Testis (tissue), 3 donors: Measurements from ENCODE around the gene LAMA3. TPM values are rescaled to one million over a fixed set of nuclear protein-coding genes. Genes with fewer than 3 reads are reported as not detected.
A peak's percentile ranks its signal among the peaks of the same experiment; 100 is the strongest.

Source experiments
- DNase-seq: peaks from one replicate; pipeline ENCODE4 v3.0.0-alpha.2; 2019
- H3K27ac ChIP-seq, 2 donors: fragments of 200-600 bp; sonication (generic); one replicate each; pipeline ENCODE4 v1.5.1; 2019
- H3K27me3 ChIP-seq: fragments of 200-600 bp; sonication (generic); one replicate; pipeline ENCODE4 v1.5.1; 2019
- H3K36me3 ChIP-seq: fragments of 200-600 bp; sonication (generic); one replicate; pipeline ENCODE4 v1.5.1; 2017; ENCODE audit warnings: low read depth; ENCODE audit errors: missing control alignments
- H3K4me1 ChIP-seq: fragments of 200-600 bp; sonication (generic); one replicate; pipeline ENCODE4 v1.5.1; 2019
- H3K4me3 ChIP-seq, 2 donors: fragments of 200-600 bp; sonication (generic); one replicate each; pipeline ENCODE4 v1.5.1; 2017 to 2019
- H3K9me3 ChIP-seq: fragments of 200-600 bp; sonication (generic); one replicate; pipeline ENCODE4 v1.5.1; 2017
- POLR2A ChIP-seq: fragments of 450-650 bp; IDR thresholded peaks from one replicate; pipeline ENCODE4 v1.6.1; 2017; ENCODE audit warnings: antibody characterized with exemption, mild to moderate bottlenecking, moderate library complexity
- WGBS, 2 donors: methylation state at CpG; one replicate each; pipeline ENCODE4 v1.1.5; 2018; 5-methylcytosine and 5-hydroxymethylcytosine counted together
- intact Hi-C: fragments of 100-400 bp; cut with DNase I; formaldehyde crosslinking; loops from one replicate; pipeline ENCODE4 v1.15.1; 2023; ENCODE audit warnings: low total_unique reads
- polyA plus RNA-seq: library from polyadenylated mRNA; stranded (reverse); fragments of 350-450 nt; fragmentation: Illumina TruSeq; extraction: RNeasy Lipid Tissue Mini Kit (QIAGEN cat#74804); gene quantifications from one replicate; pipeline ENCODE4 v1.2.3, GENCODE V29; 2014; ENCODE audit warnings: low read depth, low replicate concordance; ENCODE audit not compliant: insufficient read depth
- total RNA-seq, 2 donors: library from RNA; depleted of rRNA; stranded (reverse); fragments of >200 nt; gene quantifications; one replicate each; pipeline ENCODE4 v1.2.3, GENCODE V29; 2016
- TF ChIP-seq, protein P1 (sequence below), 3 experiments: fragments of 450-650 bp in 2 of 3; fragments of 200-600 bp in 1 of 3; sonication (generic) in 1 of 3; IDR thresholded peaks; one replicate each; pipeline ENCODE4 v1.5.1; 2016 to 2019; ENCODE audit warnings: antibody characterized with exemption in 3 of 3, mild to moderate bottlenecking in 2 of 3, moderate library complexity in 1 of 3

Gene LAMA3
- total and polyA plus RNA-seq, 3 donors from 2014 or later: 11.9 to 22.1 (median 14.1) TPM

DNA sequence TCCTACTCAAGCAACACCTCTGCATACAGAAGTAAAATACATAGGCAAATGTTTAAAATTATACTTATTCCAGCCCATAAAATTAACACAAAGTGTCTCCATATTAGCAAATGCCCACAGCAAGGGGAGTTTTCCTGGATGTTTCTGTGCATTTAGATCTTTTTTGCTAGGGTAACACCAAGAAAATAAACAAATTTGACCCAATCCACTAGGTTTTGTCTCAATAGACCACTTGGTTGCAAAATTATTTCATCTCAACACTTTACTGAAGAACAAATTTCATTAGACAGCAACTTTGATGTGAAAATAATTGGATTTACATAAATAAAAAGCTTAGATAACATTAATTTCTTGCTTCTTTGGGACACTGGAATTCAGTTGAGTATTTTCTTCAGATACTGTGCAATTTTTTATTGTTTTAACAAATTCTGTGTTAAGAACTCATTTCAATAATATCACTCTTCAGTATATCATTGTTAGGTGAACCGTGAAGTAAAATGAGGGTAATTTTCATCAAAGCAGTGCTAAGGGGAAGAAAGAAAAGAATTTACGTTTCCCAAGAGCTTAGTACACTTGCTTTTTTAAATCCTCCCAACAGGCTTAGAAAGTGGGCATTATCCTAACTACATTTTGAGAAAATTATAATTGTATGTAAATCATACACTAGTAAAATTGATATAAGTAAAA, 191.8 kb downstream of the LAMA3 start:
- Histone ChIP-seq H3K36me3 (no peaks in the 10 kb centered on the region), H3K4me3 (no peak overlapping the region), H3K4me1 (peaks cover 37% of the 10 kb centered on the region), H3K27me3 (no peaks in the 10 kb centered on the region), H3K9me3 (no peaks in the 10 kb centered on the region), H3K27ac (no peak overlapping the region)
- intact Hi-C loops: loop anchor here (10.0 kb wide), 1 partner anchor 46 kb away; no protein-coding TSS in a partner anchor
- 74 to 80% methylated on average over 2 of the region's 2 CpGs for WGBS, 2 donors
- no peak for DNase-seq
- TF ChIP-seq, protein P1, sequence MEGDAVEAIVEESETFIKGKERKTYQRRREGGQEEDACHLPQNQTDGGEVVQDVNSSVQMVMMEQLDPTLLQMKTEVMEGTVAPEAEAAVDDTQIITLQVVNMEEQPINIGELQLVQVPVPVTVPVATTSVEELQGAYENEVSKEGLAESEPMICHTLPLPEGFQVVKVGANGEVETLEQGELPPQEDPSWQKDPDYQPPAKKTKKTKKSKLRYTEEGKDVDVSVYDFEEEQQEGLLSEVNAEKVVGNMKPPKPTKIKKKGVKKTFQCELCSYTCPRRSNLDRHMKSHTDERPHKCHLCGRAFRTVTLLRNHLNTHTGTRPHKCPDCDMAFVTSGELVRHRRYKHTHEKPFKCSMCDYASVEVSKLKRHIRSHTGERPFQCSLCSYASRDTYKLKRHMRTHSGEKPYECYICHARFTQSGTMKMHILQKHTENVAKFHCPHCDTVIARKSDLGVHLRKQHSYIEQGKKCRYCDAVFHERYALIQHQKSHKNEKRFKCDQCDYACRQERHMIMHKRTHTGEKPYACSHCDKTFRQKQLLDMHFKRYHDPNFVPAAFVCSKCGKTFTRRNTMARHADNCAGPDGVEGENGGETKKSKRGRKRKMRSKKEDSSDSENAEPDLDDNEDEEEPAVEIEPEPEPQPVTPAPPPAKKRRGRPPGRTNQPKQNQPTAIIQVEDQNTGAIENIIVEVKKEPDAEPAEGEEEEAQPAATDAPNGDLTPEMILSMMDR (IDR thresholded peaks at IDR 0.05): no peak
- TF ChIP-seq POLR2A: no peak

GRCh38 chr18:23881778-23882177, 192.5 kb downstream of the LAMA3 start:
- intact Hi-C loops: loop anchor here (10.0 kb wide), 1 partner anchor 47 kb away; no protein-coding TSS in a partner anchor
- Histone ChIP-seq H3K27me3 (no peaks in the 10 kb centered on the region), H3K9me3 (no peaks in the 10 kb centered on the region), H3K27ac (peak overlapping the region in 1 of 2 donors; percentile 93), H3K36me3 (no peaks in the 10 kb centered on the region), H3K4me1 (peaks cover 37% of the 10 kb centered on the region), H3K4me3 (no peak overlapping the region)
- peak; percentile 46 for DNase-seq
- TF ChIP-seq, protein P1 (IDR thresholded peaks at IDR 0.05): no peak
- TF ChIP-seq POLR2A: no peak
- WGBS, 2 donors: 69 to 95% methylated on average over 8 of the region's 8 CpGs

DNA sequence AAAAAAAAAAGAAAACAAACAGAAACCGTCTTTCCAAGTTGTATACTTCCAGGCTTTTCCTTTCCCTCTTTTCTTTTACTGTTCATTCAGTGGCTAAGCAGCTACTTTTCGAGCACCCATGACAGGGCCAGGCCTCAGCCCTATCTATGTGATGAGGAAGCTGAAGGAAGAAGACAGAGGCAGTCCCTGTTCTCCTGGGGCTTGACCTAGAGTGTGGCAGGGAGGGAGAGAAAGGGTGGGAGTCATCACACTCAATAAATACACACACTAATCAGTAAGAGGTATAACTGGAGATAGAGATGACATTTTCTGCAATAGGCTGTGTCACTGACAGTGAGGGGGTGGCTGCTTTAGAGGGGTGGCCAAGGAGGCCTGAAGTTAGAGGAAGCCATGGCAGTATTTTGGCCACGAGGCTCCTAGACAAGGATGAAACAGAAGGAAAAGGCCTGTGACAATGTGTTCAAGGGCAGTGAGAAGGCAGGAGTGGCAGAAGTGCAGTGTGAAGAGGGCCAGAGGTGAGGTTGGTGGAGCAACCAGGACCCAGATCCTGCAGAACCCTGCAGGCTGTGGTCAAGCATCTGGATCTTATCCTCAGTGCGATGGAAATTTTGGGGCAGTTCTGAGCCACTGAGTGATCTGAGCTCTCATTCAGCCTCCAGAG, 193.5 kb downstream of the LAMA3 start:
- intact Hi-C loops: loop anchor here (10.0 kb wide), 1 partner anchor 48 kb away; no protein-coding TSS in a partner anchor
- H3K27me3 ChIP-seq: no peaks in the 10 kb centered on the region
- TF ChIP-seq, protein P1 (IDR thresholded peaks at IDR 0.05): no peak
- TF ChIP-seq POLR2A: no peak
- H3K4me1 ChIP-seq: peaks cover 44% of the 10 kb centered on the region
- H3K4me3 ChIP-seq: no peak overlapping the region
- WGBS, 2 donors: 72 to 76% methylated on average over 4 of the region's 4 CpGs
- peak overlapping the region; percentile 85 to 93 for H3K27ac ChIP-seq
- no peaks in the 10 kb centered on the region for H3K9me3 ChIP-seq
- DNase-seq: no peak
- H3K36me3 ChIP-seq: no peaks in the 10 kb centered on the region

DNA sequence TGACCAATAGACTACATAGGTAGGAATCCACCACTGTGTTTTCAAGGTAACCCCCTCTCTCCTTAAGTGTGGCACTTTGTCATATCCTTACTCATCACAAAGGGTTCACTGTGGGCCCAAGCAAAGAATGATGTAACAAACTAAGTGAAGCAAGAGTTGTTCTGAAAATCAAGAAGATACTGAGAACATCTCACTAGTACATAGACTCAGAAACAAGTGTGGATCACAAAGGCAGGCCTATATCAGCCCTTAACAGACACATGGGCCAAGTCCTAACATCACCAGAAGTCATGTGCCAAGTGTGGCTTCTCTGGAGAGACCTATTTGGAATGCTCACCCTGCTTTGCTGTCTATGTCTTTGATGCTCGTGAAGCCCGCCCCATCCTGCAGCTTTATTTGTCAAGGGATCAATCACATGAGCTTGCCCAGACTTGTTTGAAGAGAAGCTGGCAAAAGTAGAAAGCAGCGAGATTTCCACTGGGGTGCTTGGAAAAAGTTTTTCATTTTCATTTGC, 194.1 kb downstream of the LAMA3 start:
- Histone ChIP-seq H3K4me3 (no peak overlapping the region), H3K27me3 (no peaks in the 10 kb centered on the region), H3K4me1 (peaks cover 44% of the 10 kb centered on the region), H3K36me3 (no peaks in the 10 kb centered on the region), H3K9me3 (no peaks in the 10 kb centered on the region), H3K27ac (peak overlapping the region; percentile 85 to 93)
- 71 to 72% methylated on average over 3 of the region's 3 CpGs for WGBS, 2 donors
- no peak for TF ChIP-seq POLR2A
- TF ChIP-seq, protein P1 (IDR thresholded peaks at IDR 0.05): no peak
- intact Hi-C loops: loop anchor here (10.0 kb wide), 1 partner anchor 49 kb away; no protein-coding TSS in a partner anchor
- peak; percentile 29 for DNase-seq
